Hepatocyte (in vitro differentiated cells): ENCODE results near the gene TFDP3.

ENCODE experiments used
- CTCF ChIP-seq: fragments of 200-600 bp; sonication (generic); IDR thresholded peaks from 2 replicates; pipeline ENCODE4 v1.5.1; 2016; ENCODE audit warnings: antibody characterized with exemption, mild to moderate bottlenecking; ENCODE audit not compliant: poor library complexity
- EZH2 ChIP-seq: fragments of 200-600 bp; sonication (generic); IDR thresholded peaks from 2 replicates; pipeline ENCODE4 v1.6.1; 2016; ENCODE audit warnings: antibody characterized with exemption, mild to moderate bottlenecking, borderline replicate concordance
- EZH2phosphoT487 ChIP-seq: fragments of 200-600 bp; sonication (generic); IDR thresholded peaks from one replicate; pipeline ENCODE4 v1.6.1; 2018; ENCODE audit warnings: antibody characterized with exemption, mild to moderate bottlenecking, low read depth, moderate library complexity; ENCODE audit not compliant: unreplicated experiment, severe bottlenecking

DNA sequence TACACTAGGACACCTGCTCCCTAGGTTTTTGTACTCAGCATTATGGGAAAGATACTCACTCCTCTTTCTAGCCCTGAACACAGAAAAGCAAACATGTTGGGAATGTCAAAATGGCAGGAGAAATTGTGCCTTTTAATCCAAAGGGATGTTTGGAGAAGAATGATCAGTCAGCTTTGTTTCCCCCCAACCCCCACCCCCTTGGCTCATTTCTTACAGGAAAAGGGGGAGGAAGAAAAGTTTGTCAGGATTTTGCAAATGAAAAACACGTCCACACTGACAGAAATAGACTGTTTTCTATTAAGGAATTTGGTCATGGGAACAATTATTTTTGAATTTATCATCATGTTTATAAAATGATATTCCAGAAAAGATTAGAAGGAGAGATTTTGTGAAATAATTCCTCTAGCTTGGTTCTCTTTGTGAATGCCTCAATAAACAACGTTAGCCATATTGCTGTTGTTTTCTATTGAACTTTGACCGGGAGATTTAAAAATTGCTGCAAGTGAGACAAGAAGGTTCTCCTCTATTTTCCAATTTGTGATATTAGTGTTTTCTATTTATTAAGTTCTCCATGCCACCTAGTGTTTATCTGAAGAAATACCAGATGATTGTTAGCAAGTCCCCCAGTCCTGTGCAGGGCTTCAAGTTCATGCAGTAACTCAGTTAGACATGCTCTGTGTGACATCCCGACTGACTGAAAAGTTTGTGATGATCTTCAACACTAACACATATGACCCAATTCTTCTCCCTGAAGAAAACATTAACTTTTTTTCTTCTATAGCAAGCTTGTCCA is 31.3 kb upstream of the TFDP3 start:
- peak; percentile 19 for TF ChIP-seq CTCF
- TF ChIP-seq EZH2, result no peak
- TF ChIP-seq EZH2phosphoT487, result no peak
